Stimulated activated effector memory CD8-positive, alpha-beta T cell treated with anti-CD3 and anti-CD28 coated beads, Interleukin-12 subunit alpha, Interleukin-12 subunit beta, amount 100 ng/mL, for 72 hours (primary cell): ENCODE measurements around the gene EAF1.
A peak's percentile ranks its signal among the peaks of the same experiment; 100 is the strongest.
"Not testable (repeated sequence)": the region's sequence is repeated elsewhere in the genome, so short reads cannot be mapped to it uniquely, and the experiment has no call there.

Experiments
- ATAC-seq: fragments of 150-1000 bp; cut with Tn5 transposase; 2 replicates; pipeline ENCODE4 v1.10.0; 2021
- DNase-seq, 2 donors: peaks; one replicate each; pipeline ENCODE4 v3.0.0; 2021 to 2022; ENCODE audit warnings: low spot score in 2 of 2
- H3K27ac Mint-ChIP-seq: one replicate; pipeline ENCODE4 v1.8.0; 2022; ENCODE audit warnings: mild to moderate bottlenecking, mixed read lengths
- H3K36me3 Mint-ChIP-seq: one replicate; pipeline ENCODE4 v1.8.0; 2022; ENCODE audit warnings: mild to moderate bottlenecking, mixed read lengths
- H3K4me1 Mint-ChIP-seq: one replicate; pipeline ENCODE4 v1.8.0; 2022; ENCODE audit warnings: mixed read lengths
- H3K4me3 Mint-ChIP-seq: one replicate; pipeline ENCODE4 v1.8.0; 2022; ENCODE audit warnings: mild to moderate bottlenecking, mixed read lengths
- H3K9me3 Mint-ChIP-seq: one replicate; pipeline ENCODE4 v1.8.0; 2022; ENCODE audit warnings: mixed read lengths

The EAF1 gene

GRCh38 chr3:15398731-15399133 lies 28.7 kb upstream of the EAF1 start:
- not testable (repeated sequence) for ATAC-seq, H3K4me3 Mint-ChIP-seq, H3K9me3 Mint-ChIP-seq, H3K36me3 Mint-ChIP-seq, H3K27ac Mint-ChIP-seq
- peaks cover 31% of the 10 kb centered on the region for H3K4me1 Mint-ChIP-seq
- peak in 1 of 2 donors; percentile 67 for DNase-seq

- H3K9me3 Mint-ChIP-seq = no peaks in the 10 kb centered on the region
- no peak overlapping the region for H3K4me3 Mint-ChIP-seq
- H3K27ac Mint-ChIP-seq = peak overlapping the region; percentile 11
- peaks cover 31% of the 10 kb centered on the region for H3K4me1 Mint-ChIP-seq
- DNase-seq (no peak), ATAC-seq (peak; percentile 37)
- no peaks in the 10 kb centered on the region for H3K36me3 Mint-ChIP-seq
These were observed 27.4 kb upstream of the EAF1 start for GRCh38 chr3:15399970-15400369.

DNA sequence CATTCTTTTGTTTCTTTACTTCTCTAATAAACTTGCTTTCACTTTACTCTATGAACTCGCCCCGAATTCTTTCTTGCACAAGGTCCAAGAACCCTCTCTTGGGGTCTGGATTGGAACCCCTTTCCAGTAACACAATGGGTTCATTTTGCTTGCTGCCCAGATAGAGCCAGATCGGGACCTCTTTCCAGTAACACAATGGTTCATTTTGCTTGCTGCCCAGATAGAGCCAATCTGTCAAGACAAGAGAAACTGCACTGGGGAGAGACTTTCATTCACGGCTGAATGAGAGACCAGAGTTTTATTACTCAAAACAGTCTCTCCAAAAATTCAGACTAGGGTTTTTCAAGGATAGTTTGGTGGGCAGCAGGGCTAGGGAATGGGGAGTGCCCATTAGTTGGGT lies 25.5 kb upstream of the EAF1 start:
- no peaks in the 10 kb centered on the region for H3K9me3 Mint-ChIP-seq
- no peak overlapping the region for H3K4me3 Mint-ChIP-seq
- peaks cover 31% of the 10 kb centered on the region for H3K4me1 Mint-ChIP-seq
- no peak for ATAC-seq
- H3K27ac Mint-ChIP-seq = peak overlapping the region; percentile 1
- no peak for DNase-seq
- H3K36me3 Mint-ChIP-seq = no peaks in the 10 kb centered on the region

- peaks cover 31% of the 10 kb centered on the region for H3K4me1 Mint-ChIP-seq
- no peak overlapping the region for H3K27ac Mint-ChIP-seq
- no peak overlapping the region for H3K4me3 Mint-ChIP-seq
- no peak for DNase-seq
- no peak for ATAC-seq
- no peaks in the 10 kb centered on the region for H3K36me3 Mint-ChIP-seq
- H3K9me3 Mint-ChIP-seq = no peaks in the 10 kb centered on the region
These were observed 23.9 kb upstream of the EAF1 start for GRCh38 chr3:15403495-15403894.

- no peak for ATAC-seq
- Mint-ChIP-seq H3K4me3 (no peak overlapping the region), H3K9me3 (no peaks in the 10 kb centered on the region), H3K27ac (no peak overlapping the region), H3K4me1 (peaks cover 26% of the 10 kb centered on the region), H3K36me3 (no peaks in the 10 kb centered on the region)
- DNase-seq = no peak
These were observed 23.4 kb upstream of the EAF1 start for GRCh38 chr3:15403965-15404364.

DNA sequence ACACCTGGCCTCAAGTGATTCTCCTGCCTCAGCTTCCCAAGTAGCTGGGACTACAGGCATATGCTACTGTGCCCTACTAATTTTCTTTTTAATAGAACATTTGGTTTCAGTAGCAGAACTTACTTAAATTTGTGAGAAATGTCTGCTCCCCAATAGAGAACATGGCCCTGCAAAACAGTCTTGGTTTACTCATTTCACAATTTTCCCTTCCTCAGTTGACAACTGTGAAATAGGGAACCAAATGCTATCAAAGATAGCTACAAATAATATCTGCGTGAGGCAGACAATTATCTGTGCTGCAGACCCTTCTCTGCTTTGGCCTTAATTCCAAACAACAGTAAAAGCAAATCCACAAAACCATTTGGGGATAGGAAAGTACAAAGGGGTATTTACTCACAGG lies 22.6 kb upstream of the EAF1 start:
- Mint-ChIP-seq H3K36me3 (no peaks in the 10 kb centered on the region), H3K9me3 (no peaks in the 10 kb centered on the region), H3K27ac (no peak overlapping the region), H3K4me1 (peaks cover 18% of the 10 kb centered on the region), H3K4me3 (no peak overlapping the region)
- no peak for DNase-seq
- no peak for ATAC-seq

GRCh38 chr3:15405448-15406050 lies 21.8 kb upstream of the EAF1 start:
- peak; percentile 62 for ATAC-seq
- no peak for DNase-seq
- Mint-ChIP-seq H3K9me3 (no peaks in the 10 kb centered on the region), H3K4me1 (peaks cover 11% of the 10 kb centered on the region), H3K4me3 (no peak overlapping the region), H3K27ac (no peak overlapping the region), H3K36me3 (peaks cover 7% of the 10 kb centered on the region)

DNA sequence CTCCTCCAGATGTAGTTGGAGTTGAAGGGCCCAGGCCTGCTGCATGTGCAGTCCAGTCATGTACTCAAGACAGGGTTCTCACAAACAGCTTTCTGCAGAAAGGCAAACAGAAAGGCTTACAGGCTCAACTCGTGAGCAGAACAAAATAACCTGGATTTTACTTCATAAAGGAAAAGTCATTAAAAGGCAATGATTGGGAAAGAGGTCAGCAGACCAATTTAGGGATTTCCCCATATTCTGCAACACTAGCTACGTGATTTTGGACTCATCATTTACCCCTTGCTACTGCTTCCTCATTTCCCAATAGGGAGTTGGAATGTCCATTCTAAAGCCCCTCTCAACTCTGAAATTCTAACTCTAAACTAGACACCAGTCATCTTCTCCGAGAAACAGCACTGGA lies 18.2 kb upstream of the EAF1 start:
- Mint-ChIP-seq H3K4me1 (no peaks in the 10 kb centered on the region), H3K36me3 (peaks cover 43% of the 10 kb centered on the region), H3K9me3 (no peaks in the 10 kb centered on the region), H3K27ac (no peak overlapping the region), H3K4me3 (no peak overlapping the region)
- DNase-seq = no peak
- no peak for ATAC-seq

DNA sequence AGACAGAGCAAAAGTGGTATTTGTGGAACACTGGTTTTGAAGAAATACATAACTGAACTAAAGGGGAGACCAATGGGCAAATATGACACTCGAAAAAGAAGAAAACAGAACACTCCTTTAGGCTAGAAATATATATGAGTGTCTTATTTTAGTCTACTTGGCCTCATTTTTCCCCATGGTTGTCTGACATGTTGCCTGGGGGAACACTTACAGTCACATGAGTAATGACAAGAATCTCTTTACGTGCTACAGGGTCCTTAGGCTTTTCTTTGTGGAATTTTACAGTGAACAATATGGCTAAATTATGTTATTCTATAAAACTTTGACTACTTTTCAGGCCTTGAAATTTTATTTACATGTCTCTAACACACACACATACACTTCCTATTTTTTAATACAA lies 17.6 kb upstream of the EAF1 start:
- Mint-ChIP-seq H3K9me3 (no peaks in the 10 kb centered on the region), H3K27ac (no peak overlapping the region), H3K4me1 (no peaks in the 10 kb centered on the region), H3K4me3 (no peak overlapping the region), H3K36me3 (peaks cover 49% of the 10 kb centered on the region)
- ATAC-seq (no peak), DNase-seq (no peak)

DNA sequence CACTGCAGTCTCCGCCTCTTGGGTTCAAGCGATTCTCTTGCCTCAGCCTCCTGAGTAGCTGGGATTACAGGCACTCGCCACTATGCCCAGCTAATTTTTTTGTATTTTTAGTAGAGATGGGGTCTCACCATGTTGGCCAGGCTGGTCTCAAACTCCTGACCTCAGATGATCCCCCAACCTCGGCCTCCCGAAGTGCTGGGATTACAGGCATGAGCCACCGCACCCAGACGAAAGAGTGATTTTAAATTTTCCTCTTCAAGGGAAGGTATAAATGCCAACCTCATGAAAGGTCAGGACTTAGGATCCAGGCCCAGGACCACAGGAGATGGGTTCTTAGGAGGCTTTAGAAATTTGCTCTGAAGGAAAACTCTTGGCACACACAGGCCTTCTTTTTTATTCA lies 16.4 kb upstream of the EAF1 start:
- ATAC-seq, H3K4me3 Mint-ChIP-seq, H3K27ac Mint-ChIP-seq, H3K4me1 Mint-ChIP-seq, DNase-seq, H3K9me3 Mint-ChIP-seq: not testable (repeated sequence)
- H3K36me3 Mint-ChIP-seq = peaks cover 60% of the 10 kb centered on the region

DNA sequence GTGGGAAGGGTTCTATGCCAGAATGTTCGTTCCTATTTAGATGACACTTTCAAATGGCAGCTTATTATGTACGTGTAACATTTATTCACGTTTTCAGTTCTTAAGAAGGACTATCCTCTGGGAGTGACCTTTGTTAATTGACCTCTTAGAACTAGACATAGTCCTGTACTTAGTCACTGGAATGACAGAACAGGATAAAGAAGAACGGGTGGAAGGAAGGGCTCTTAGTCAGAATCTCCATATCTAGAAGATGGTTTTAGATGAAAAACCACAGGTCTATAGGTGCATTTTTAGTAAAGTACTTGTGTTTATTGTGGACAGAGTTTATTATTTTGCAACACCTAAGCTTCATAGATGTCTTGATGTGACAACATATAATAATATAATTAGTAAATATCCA lies 6.5 kb upstream of the EAF1 start:
- no peak overlapping the region for H3K4me3 Mint-ChIP-seq
- ATAC-seq (no peak), DNase-seq (no peak)
- H3K4me1 Mint-ChIP-seq = peaks cover 20% of the 10 kb centered on the region
- H3K9me3 Mint-ChIP-seq = no peaks in the 10 kb centered on the region
- H3K36me3 Mint-ChIP-seq = peaks cover 53% of the 10 kb centered on the region
- no peak overlapping the region for H3K27ac Mint-ChIP-seq

GRCh38 chr3:15426579-15427118 lies 749 bp upstream of the EAF1 start:
- ATAC-seq (no peak), DNase-seq (no peak)
- no peaks in the 10 kb centered on the region for H3K9me3 Mint-ChIP-seq
- peaks cover 80% of the 10 kb centered on the region for H3K36me3 Mint-ChIP-seq
- H3K4me3 Mint-ChIP-seq = peak overlapping the region; percentile 83
- H3K4me1 Mint-ChIP-seq = peaks cover 47% of the 10 kb centered on the region
- H3K27ac Mint-ChIP-seq = peak overlapping the region; percentile 99

DNA sequence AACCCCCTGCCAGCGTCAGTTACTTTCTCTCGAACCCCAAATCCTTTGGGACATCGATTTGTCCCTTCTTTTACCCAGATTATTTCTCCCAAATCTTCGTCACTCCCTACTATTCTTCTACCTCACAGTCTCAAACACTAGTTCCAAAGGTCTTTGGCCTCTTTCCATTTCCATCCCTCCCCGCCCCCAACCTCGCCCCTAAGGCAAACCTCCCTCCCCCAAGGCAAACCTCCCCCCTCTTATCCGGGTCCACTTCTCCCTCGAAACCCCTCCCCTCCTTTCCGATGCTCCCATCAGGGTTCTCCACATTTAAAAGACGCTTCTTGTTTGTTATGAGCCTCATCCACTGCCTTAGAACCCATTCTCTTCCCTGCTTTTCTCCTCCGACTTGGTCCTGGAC lies 583 bp downstream of the EAF1 start:
- peaks cover 47% of the 10 kb centered on the region for H3K4me1 Mint-ChIP-seq
- ATAC-seq = no peak

DNA sequence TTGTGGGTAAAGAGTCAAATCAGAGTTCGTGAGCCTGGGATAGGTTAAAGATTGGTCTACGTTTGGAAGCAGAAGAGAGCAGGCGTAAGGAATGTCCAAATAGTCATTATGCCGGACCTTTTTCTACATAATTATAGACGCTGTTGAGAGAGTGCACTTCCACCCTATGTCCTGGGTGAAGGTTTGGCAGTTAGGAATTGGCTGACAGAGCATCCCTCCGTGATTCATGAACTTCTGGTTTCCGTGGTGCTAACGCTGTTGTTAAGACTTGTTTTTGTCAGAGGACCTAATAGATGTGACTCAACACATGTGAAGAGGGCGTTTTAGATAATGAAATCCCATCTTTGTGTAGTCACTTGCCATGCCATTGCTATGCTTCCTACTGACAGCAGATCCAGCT lies 1.1 kb downstream of the EAF1 start:
- Mint-ChIP-seq H3K27ac (peak overlapping the region; percentile 99), H3K36me3 (peaks cover 81% of the 10 kb centered on the region), H3K9me3 (no peaks in the 10 kb centered on the region), H3K4me1 (peaks cover 47% of the 10 kb centered on the region), H3K4me3 (peak overlapping the region; percentile 83)
- DNase-seq (no peak), ATAC-seq (peak; percentile 88)

More for the DNA sequence above, 583 bp downstream of the EAF1 start:
- peak overlapping the region; percentile 99 for H3K27ac Mint-ChIP-seq
- no peaks in the 10 kb centered on the region for H3K9me3 Mint-ChIP-seq
- H3K36me3 Mint-ChIP-seq = peaks cover 81% of the 10 kb centered on the region
- DNase-seq = no peak
- H3K4me3 Mint-ChIP-seq = peak overlapping the region; percentile 83

- ATAC-seq = no peak
- Mint-ChIP-seq H3K27ac (peak overlapping the region; percentile 99), H3K36me3 (peaks cover 81% of the 10 kb centered on the region), H3K4me1 (peaks cover 47% of the 10 kb centered on the region), H3K9me3 (no peaks in the 10 kb centered on the region), H3K4me3 (peak overlapping the region; percentile 83)
- DNase-seq = no peak
These were observed 1.7 kb downstream of the EAF1 start for GRCh38 chr3:15429080-15429479.

- Mint-ChIP-seq H3K4me1 (peaks cover 40% of the 10 kb centered on the region), H3K4me3 (peak overlapping the region; percentile 83), H3K27ac (peak overlapping the region; percentile 69), H3K36me3 (peaks cover 91% of the 10 kb centered on the region), H3K9me3 (no peaks in the 10 kb centered on the region)
- no peak for DNase-seq
- ATAC-seq = no peak
These were observed 3.2 kb downstream of the EAF1 start for GRCh38 chr3:15430624-15431023.
